ENCODE measurements around the gene ADAM30. TPM values are rescaled to one million over a fixed set of nuclear protein-coding genes. Genes with fewer than 3 reads are reported as not detected.

The ADAM30 gene
- total RNA-seq, 3 donors from 2014 or later (not counting 1 experiment from before 2014, with no cell fraction given) = 0.13 TPM; not detected in 2

DNA sequence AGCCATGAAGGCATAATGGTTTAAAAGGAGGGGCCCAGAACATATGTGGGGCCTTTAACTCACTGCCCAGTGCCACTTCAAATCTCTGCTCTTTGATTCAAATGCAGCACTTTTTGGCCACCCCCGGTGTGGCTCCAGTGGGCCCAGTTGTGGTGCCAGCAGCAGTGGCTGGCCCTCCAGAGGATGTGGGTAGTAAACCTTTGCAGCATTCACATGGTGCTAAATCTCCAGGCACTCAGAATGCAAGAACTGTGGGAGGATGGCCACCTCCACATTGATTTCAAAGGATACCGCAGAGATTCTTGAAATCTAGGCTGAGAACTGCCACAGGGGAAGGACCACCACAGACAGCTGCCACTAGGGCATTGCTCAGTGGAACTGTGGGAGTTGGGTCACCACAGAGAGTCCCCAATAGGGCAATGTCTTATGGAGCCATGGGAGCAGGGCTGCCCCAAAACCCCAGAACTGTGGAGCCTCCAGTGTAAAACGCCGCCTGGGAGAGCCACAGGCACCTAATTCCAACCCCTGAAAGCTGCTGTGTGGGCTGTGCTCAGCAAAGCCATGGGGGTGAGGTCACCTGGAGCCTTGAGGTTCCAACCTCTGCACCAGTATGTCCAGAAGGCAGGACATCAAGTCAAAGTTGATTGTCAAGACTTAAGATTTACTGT is 6.6 kb upstream of the ADAM30 start:
- TF ChIP-seq, protein P1, sequence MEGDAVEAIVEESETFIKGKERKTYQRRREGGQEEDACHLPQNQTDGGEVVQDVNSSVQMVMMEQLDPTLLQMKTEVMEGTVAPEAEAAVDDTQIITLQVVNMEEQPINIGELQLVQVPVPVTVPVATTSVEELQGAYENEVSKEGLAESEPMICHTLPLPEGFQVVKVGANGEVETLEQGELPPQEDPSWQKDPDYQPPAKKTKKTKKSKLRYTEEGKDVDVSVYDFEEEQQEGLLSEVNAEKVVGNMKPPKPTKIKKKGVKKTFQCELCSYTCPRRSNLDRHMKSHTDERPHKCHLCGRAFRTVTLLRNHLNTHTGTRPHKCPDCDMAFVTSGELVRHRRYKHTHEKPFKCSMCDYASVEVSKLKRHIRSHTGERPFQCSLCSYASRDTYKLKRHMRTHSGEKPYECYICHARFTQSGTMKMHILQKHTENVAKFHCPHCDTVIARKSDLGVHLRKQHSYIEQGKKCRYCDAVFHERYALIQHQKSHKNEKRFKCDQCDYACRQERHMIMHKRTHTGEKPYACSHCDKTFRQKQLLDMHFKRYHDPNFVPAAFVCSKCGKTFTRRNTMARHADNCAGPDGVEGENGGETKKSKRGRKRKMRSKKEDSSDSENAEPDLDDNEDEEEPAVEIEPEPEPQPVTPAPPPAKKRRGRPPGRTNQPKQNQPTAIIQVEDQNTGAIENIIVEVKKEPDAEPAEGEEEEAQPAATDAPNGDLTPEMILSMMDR (IDR thresholded peaks at IDR 0.05) = no peak
- intact Hi-C loops (cut with micrococcal nuclease) = no loop called here

DNA sequence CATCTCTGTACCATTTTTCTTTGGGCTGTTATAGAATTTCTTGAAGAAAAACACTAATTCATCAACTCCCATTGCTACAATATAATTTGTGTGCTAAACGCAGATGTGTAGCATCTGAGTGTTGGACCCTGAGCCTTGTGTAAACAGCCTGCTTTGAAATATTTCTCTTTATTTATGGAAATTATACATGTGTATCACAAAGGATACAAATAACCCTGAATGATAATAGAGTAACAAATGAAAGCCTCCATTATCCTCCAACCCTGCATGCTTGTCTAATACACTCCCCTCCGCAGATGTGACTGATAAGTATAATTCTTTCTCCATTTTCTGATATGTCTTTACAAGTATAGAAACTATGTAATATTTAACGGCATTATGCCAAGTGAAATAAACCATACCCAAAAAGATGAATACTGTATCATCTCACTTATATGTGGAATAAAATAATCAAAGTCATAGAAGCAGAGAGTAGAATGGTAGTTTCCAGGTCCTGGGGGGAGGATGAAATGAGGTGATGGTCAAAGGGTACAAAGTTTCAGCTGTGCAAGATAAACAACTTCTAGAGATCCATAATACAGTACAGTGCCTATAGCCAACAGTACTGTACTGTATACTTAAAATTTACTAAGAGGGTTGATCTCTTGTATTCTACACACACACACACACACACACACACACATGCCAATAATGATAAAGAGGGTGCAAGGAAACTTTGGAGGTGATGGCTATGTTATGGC is 2.8 kb upstream of the ADAM30 start:
- Mint-ChIP-seq H3K36me3 (no peaks in the 10 kb centered on the region), H3K4me3 (no peak overlapping the region), H3K9me3 (no peaks in the 10 kb centered on the region), H3K27me3 (ENCODE audit: low read depth in 2 of 2) (peaks cover 14 to 28% of the 10 kb centered on the region in 2 donors), H3K27ac (no peak overlapping the region), H3K4me1 (no peaks in the 10 kb centered on the region)
- Histone ChIP-seq H3K27me3 (ENCODE audit: control insufficient read depth, insufficient read depth, low read length) (no peaks in the 10 kb centered on the region), H3K4me1 (ENCODE audit: control insufficient read depth, insufficient read depth, low read length) (no peaks in the 10 kb centered on the region), H3K4me3 (ENCODE audit: low read length) (no peak overlapping the region), H3K36me3 (ENCODE audit: control insufficient read depth, insufficient read depth, low read length) (no peaks in the 10 kb centered on the region), H3K9me3 (ENCODE audit: control insufficient read depth, insufficient read depth, low read length) (no peaks in the 10 kb centered on the region), H3K27ac (ENCODE audit: low read length) (no peak overlapping the region)
- TF ChIP-seq, protein P1 (IDR thresholded peaks at IDR 0.05) = no peak
- ATAC-seq (no peak), DNase-seq (no peak)
- no CpG with 5 or more reads among the region's 3 CpGs for WGBS (ENCODE audit: insufficient coverage)
- intact Hi-C loops (cut with micrococcal nuclease) = no loop called here

More for the DNA sequence above, 6.6 kb upstream of the ADAM30 start:
- Histone ChIP-seq H3K9me3 (ENCODE audit: control insufficient read depth, insufficient read depth, low read length) (no peaks in the 10 kb centered on the region), H3K4me3 (ENCODE audit: low read length) (no peak overlapping the region), H3K4me1 (ENCODE audit: control insufficient read depth, insufficient read depth, low read length) (no peaks in the 10 kb centered on the region), H3K27ac (ENCODE audit: low read length) (no peak overlapping the region), H3K27me3 (ENCODE audit: control insufficient read depth, insufficient read depth, low read length) (peaks cover 6% of the 10 kb centered on the region), H3K36me3 (ENCODE audit: control insufficient read depth, insufficient read depth, low read length) (no peaks in the 10 kb centered on the region)
- DNase-seq = no peak
- Mint-ChIP-seq H3K36me3 (no peaks in the 10 kb centered on the region), H3K27ac (no peak overlapping the region), H3K27me3 (ENCODE audit: low read depth in 2 of 2) (peaks cover 10 to 21% of the 10 kb centered on the region in 2 donors), H3K9me3 (peaks cover 0 to 6% of the 10 kb centered on the region in 2 donors), H3K4me3 (no peak overlapping the region), H3K4me1 (peaks cover 0 to 4% of the 10 kb centered on the region in 2 donors)
- no peak for ATAC-seq
- 95% methylated on average over 4 of the region's 4 CpGs for WGBS (ENCODE audit: insufficient coverage)

DNA sequence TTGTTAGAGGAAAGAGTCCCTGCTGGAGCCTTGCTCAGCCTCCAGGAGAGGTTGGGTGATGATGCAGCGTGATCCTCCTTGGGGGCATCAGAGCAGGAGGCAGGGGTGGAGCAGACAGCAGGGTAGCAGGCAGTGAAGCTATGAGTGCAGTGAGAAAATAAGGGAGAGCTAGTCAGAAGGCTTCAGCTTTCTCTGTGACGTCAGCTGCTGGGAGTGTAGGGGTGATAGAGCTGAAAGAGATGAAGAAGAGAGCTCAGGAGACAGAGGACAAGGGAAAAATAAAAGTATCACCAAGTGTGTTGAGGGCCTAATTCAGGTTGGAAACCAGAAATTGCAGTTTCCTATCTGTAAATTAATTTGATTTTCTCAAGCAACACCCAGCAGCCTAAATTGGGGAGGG is 2.2 kb upstream of the ADAM30 start:
- no peaks in the 10 kb centered on the region for H3K4me1 ChIP-seq (ENCODE audit: control insufficient read depth, insufficient read depth, low read length)
- 85% methylated on average over 2 of the region's 2 CpGs for WGBS (ENCODE audit: insufficient coverage)
- DNase-seq (no peak), ATAC-seq (no peak)
- H3K4me3 ChIP-seq (ENCODE audit: low read length) = no peak overlapping the region
- no peaks in the 10 kb centered on the region for H3K9me3 ChIP-seq (ENCODE audit: control insufficient read depth, insufficient read depth, low read length)
- H3K36me3 Mint-ChIP-seq = no peaks in the 10 kb centered on the region
- H3K9me3 Mint-ChIP-seq = no peaks in the 10 kb centered on the region
- peaks cover 11 to 28% of the 10 kb centered on the region in 2 donors for H3K27me3 Mint-ChIP-seq (ENCODE audit: low read depth in 2 of 2)
- no peaks in the 10 kb centered on the region for H3K36me3 ChIP-seq (ENCODE audit: control insufficient read depth, insufficient read depth, low read length)
- H3K27ac Mint-ChIP-seq = no peak overlapping the region
- H3K4me3 Mint-ChIP-seq = no peak overlapping the region
- TF ChIP-seq, protein P1 (IDR thresholded peaks at IDR 0.05) = no peak
- no peaks in the 10 kb centered on the region for H3K27me3 ChIP-seq (ENCODE audit: control insufficient read depth, insufficient read depth, low read length)
- no peak overlapping the region for H3K27ac ChIP-seq (ENCODE audit: low read length)
- no peaks in the 10 kb centered on the region for H3K4me1 Mint-ChIP-seq
- intact Hi-C loops (cut with micrococcal nuclease) = no loop called here
